Mononuclear cell (primary cell): ENCODE data around the gene ACVR1. TPM values are rescaled to one million over a fixed set of nuclear protein-coding genes. Genes with fewer than 3 reads are reported as not detected.
"Not testable (repeated sequence)": the region's sequence is repeated elsewhere in the genome, so short reads cannot be mapped to it uniquely, and the experiment has no call there.

ENCODE experiments used
- H3K27me3 ChIP-seq: 2 replicates; pipeline ENCODE4 v1.6.0; 2011; ENCODE audit warnings: low read length, control low read depth; ENCODE audit not compliant: insufficient read depth
- H3K4me1 ChIP-seq: 2 replicates; pipeline ENCODE4 v1.5.1; 2011; ENCODE audit warnings: mild to moderate bottlenecking, low read length, control low read depth; ENCODE audit not compliant: insufficient read depth
- H3K4me3 ChIP-seq: 2 replicates; pipeline ENCODE4 v1.5.1; 2011; ENCODE audit warnings: mild to moderate bottlenecking, low read length, moderate library complexity
- H3K9me3 ChIP-seq: 2 replicates; pipeline ENCODE4 v1.5.1; 2011; ENCODE audit warnings: low read depth, mild to moderate bottlenecking, control low read depth, low read length
- total RNA-seq: library from RNA; depleted of rRNA; stranded (reverse); fragments of >200 nt; gene quantifications from one replicate; pipeline ENCODE4 v1.2.3, GENCODE V29; 2012

The ACVR1 gene
- total RNA-seq, 1 donor, result 8.1 TPM

GRCh38 chr2:157833721-157834120 is 42.4 kb downstream of the ACVR1 start:
- H3K9me3 ChIP-seq, result no peaks in the 10 kb centered on the region
- H3K27me3 ChIP-seq, result no peaks in the 10 kb centered on the region
- H3K4me1 ChIP-seq, result peaks cover 21% of the 10 kb centered on the region
- H3K4me3 ChIP-seq, result no peak overlapping the region

GRCh38 chr2:157831573-157832315 is 44.4 kb downstream of the ACVR1 start:
- H3K4me3 ChIP-seq, result no peak overlapping the region
- H3K9me3 ChIP-seq, result no peaks in the 10 kb centered on the region

GRCh38 chr2:157830696-157831570 is 45.2 kb downstream of the ACVR1 start:
- no peaks in the 10 kb centered on the region for H3K9me3 ChIP-seq
- H3K4me1 ChIP-seq, result peaks cover 7% of the 10 kb centered on the region
- no peaks in the 10 kb centered on the region for H3K27me3 ChIP-seq
- no peak overlapping the region for H3K4me3 ChIP-seq

More at GRCh38 chr2:157831573-157832315, 44.4 kb downstream of the ACVR1 start:
- Histone ChIP-seq H3K4me1 (peaks cover 7% of the 10 kb centered on the region), H3K27me3 (no peaks in the 10 kb centered on the region)

GRCh38 chr2:157830266-157830665 is 45.9 kb downstream of the ACVR1 start:
- no peaks in the 10 kb centered on the region for H3K9me3 ChIP-seq
- no peak overlapping the region for H3K4me3 ChIP-seq
- H3K27me3 ChIP-seq, result no peaks in the 10 kb centered on the region
- peaks cover 7% of the 10 kb centered on the region for H3K4me1 ChIP-seq

- H3K27me3 ChIP-seq, result no peaks in the 10 kb centered on the region
- H3K4me3 ChIP-seq, result no peak overlapping the region
- peaks cover 7% of the 10 kb centered on the region for H3K4me1 ChIP-seq
- H3K9me3 ChIP-seq, result no peaks in the 10 kb centered on the region
Measured at GRCh38 chr2:157827377-157827776, 48.8 kb downstream of the ACVR1 start.

- not testable (repeated sequence) for H3K9me3 ChIP-seq, H3K4me1 ChIP-seq, H3K4me3 ChIP-seq, H3K27me3 ChIP-seq
Measured at GRCh38 chr2:157826644-157827043, 49.5 kb downstream of the ACVR1 start.

GRCh38 chr2:157825885-157826284 is 50.2 kb downstream of the ACVR1 start:
- peaks cover 4% of the 10 kb centered on the region for H3K4me1 ChIP-seq
- no peaks in the 10 kb centered on the region for H3K27me3 ChIP-seq
- no peaks in the 10 kb centered on the region for H3K9me3 ChIP-seq
- no peak overlapping the region for H3K4me3 ChIP-seq

GRCh38 chr2:157822993-157823392 is 53.1 kb downstream of the ACVR1 start:
- Histone ChIP-seq H3K4me1 (no peaks in the 10 kb centered on the region), H3K4me3 (no peak overlapping the region), H3K27me3 (no peaks in the 10 kb centered on the region), H3K9me3 (no peaks in the 10 kb centered on the region)

GRCh38 chr2:157822533-157822932 is 53.6 kb downstream of the ACVR1 start:
- no peaks in the 10 kb centered on the region for H3K9me3 ChIP-seq
- H3K4me1 ChIP-seq, result no peaks in the 10 kb centered on the region
- no peaks in the 10 kb centered on the region for H3K27me3 ChIP-seq
- H3K4me3 ChIP-seq, result no peak overlapping the region

- no peaks in the 10 kb centered on the region for H3K4me1 ChIP-seq
- H3K9me3 ChIP-seq, result no peaks in the 10 kb centered on the region
- H3K27me3 ChIP-seq, result no peaks in the 10 kb centered on the region
- H3K4me3 ChIP-seq, result no peak overlapping the region
Measured at GRCh38 chr2:157821519-157822131, 54.5 kb downstream of the ACVR1 start.

GRCh38 chr2:157820193-157820592 is 55.9 kb downstream of the ACVR1 start:
- Histone ChIP-seq H3K27me3 (no peaks in the 10 kb centered on the region), H3K4me3 (no peak overlapping the region), H3K4me1 (no peaks in the 10 kb centered on the region), H3K9me3 (no peaks in the 10 kb centered on the region)

- H3K9me3 ChIP-seq, result no peaks in the 10 kb centered on the region
- no peaks in the 10 kb centered on the region for H3K4me1 ChIP-seq
- H3K27me3 ChIP-seq, result no peaks in the 10 kb centered on the region
- H3K4me3 ChIP-seq, result no peak overlapping the region
Measured at GRCh38 chr2:157819761-157820160, 56.4 kb downstream of the ACVR1 start.

- Histone ChIP-seq H3K4me1 (no peaks in the 10 kb centered on the region), H3K27me3 (no peaks in the 10 kb centered on the region), H3K4me3 (no peak overlapping the region), H3K9me3 (no peaks in the 10 kb centered on the region)
Measured at GRCh38 chr2:157818227-157818626, 57.9 kb downstream of the ACVR1 start.

GRCh38 chr2:157815421-157815820 is 60.7 kb downstream of the ACVR1 start:
- H3K27me3 ChIP-seq, result no peaks in the 10 kb centered on the region
- no peaks in the 10 kb centered on the region for H3K9me3 ChIP-seq
- no peak overlapping the region for H3K4me3 ChIP-seq
- no peaks in the 10 kb centered on the region for H3K4me1 ChIP-seq

- no peak overlapping the region for H3K4me3 ChIP-seq
- no peaks in the 10 kb centered on the region for H3K4me1 ChIP-seq
- H3K27me3 ChIP-seq, result no peaks in the 10 kb centered on the region
- no peaks in the 10 kb centered on the region for H3K9me3 ChIP-seq
Measured at GRCh38 chr2:157813467-157813866, 62.7 kb downstream of the ACVR1 start.
